ENCODE data around the gene SLC17A5.
"Not testable (repeated sequence)": the region's sequence is repeated elsewhere in the genome, so short reads cannot be mapped to it uniquely, and the experiment has no call there.

Gene SLC17A5

GRCh38 chr6:73695619-73696421 is 42.0 kb upstream of the SLC17A5 start, which contains the start of gene CD109:
CD109 (plus strand) TSS chr6:73696203; CDS start chr6:73696216, 13 bp downstream.
- peak within 1 kb of the TSS; percentile 67 for H3K4me3 ChIP-seq (ENCODE audit: low read depth, low read length)
- no peaks in the 10 kb centered on the region for H3K36me3 ChIP-seq (replicated peaks)
- H3K27ac ChIP-seq, result peak within 1 kb of the TSS; percentile 76
- H3K27me3 ChIP-seq (replicated peaks), result no peaks in the 10 kb centered on the region
- peak; percentile 51 for DNase-seq
- no peak for TF ChIP-seq CTCF (IDR thresholded peaks at IDR 0.05; ENCODE audit: low read depth, low read length, missing control alignments)
- in situ Hi-C loops (cut with HindIII; ENCODE audit: low pct_ligation_motif_present, low sequenced_read_pairs), result no loop called here

- peak overlapping the region; percentile 67 for H3K4me3 ChIP-seq (ENCODE audit: low read depth, low read length)
- in situ Hi-C loops (cut with HindIII; ENCODE audit: low pct_ligation_motif_present, low sequenced_read_pairs), result no loop called here
- no peaks in the 10 kb centered on the region for H3K27me3 ChIP-seq (replicated peaks)
- TF ChIP-seq CTCF (IDR thresholded peaks at IDR 0.05; ENCODE audit: low read depth, low read length, missing control alignments), result no peak
- H3K36me3 ChIP-seq (replicated peaks), result no peaks in the 10 kb centered on the region
- peak overlapping the region; percentile 76 for H3K27ac ChIP-seq
- DNase-seq, result no peak
Measured at GRCh38 chr6:73694711-73695411, 41.1 kb upstream of the SLC17A5 start.

- Histone ChIP-seq H3K4me3 (ENCODE audit: low read depth, low read length) (no peak overlapping the region), H3K27me3 (replicated peaks) (no peaks in the 10 kb centered on the region), H3K36me3 (replicated peaks) (no peaks in the 10 kb centered on the region), H3K27ac (no peak overlapping the region)
- in situ Hi-C loops (cut with HindIII; ENCODE audit: low pct_ligation_motif_present, low sequenced_read_pairs), result no loop called here
- no peak for TF ChIP-seq CTCF (IDR thresholded peaks at IDR 0.05; ENCODE audit: low read depth, low read length, missing control alignments)
- no peak for DNase-seq
Measured at GRCh38 chr6:73691512-73691911, 37.7 kb upstream of the SLC17A5 start.

- in situ Hi-C loops (cut with HindIII; ENCODE audit: low pct_ligation_motif_present, low sequenced_read_pairs), result no loop called here
- H3K4me3 ChIP-seq (ENCODE audit: low read depth, low read length), result no peak overlapping the region
- H3K27ac ChIP-seq, result no peak overlapping the region
- H3K27me3 ChIP-seq (replicated peaks), result no peaks in the 10 kb centered on the region
- TF ChIP-seq CTCF (IDR thresholded peaks at IDR 0.05; ENCODE audit: low read depth, low read length, missing control alignments), result no peak
- no peak for DNase-seq
- H3K36me3 ChIP-seq (replicated peaks), result no peaks in the 10 kb centered on the region
Measured at GRCh38 chr6:73690056-73690455, 36.3 kb upstream of the SLC17A5 start.

- Histone ChIP-seq H3K4me3 (ENCODE audit: low read depth, low read length) (no peak overlapping the region), H3K27ac (no peak overlapping the region), H3K27me3 (replicated peaks) (no peaks in the 10 kb centered on the region), H3K36me3 (replicated peaks) (no peaks in the 10 kb centered on the region)
- TF ChIP-seq CTCF (IDR thresholded peaks at IDR 0.05; ENCODE audit: low read depth, low read length, missing control alignments), result no peak
- no peak for DNase-seq
- in situ Hi-C loops (cut with HindIII; ENCODE audit: low pct_ligation_motif_present, low sequenced_read_pairs), result no loop called here
Measured at GRCh38 chr6:73688351-73688750, 34.6 kb upstream of the SLC17A5 start.

- H3K36me3 ChIP-seq (replicated peaks); DNase-seq; in situ Hi-C loops (cut with HindIII; ENCODE audit: low pct_ligation_motif_present, low sequenced_read_pairs): not testable (repeated sequence)
Measured at GRCh38 chr6:73683574-73683973, 29.8 kb upstream of the SLC17A5 start.

More at GRCh38 chr6:73683574-73683973, 29.8 kb upstream of the SLC17A5 start:
- not testable (repeated sequence) for H3K27me3 ChIP-seq (replicated peaks); H3K4me3 ChIP-seq (ENCODE audit: low read depth, low read length); H3K27ac ChIP-seq
